ENCODE data around the gene PLA2G3.

DNA sequence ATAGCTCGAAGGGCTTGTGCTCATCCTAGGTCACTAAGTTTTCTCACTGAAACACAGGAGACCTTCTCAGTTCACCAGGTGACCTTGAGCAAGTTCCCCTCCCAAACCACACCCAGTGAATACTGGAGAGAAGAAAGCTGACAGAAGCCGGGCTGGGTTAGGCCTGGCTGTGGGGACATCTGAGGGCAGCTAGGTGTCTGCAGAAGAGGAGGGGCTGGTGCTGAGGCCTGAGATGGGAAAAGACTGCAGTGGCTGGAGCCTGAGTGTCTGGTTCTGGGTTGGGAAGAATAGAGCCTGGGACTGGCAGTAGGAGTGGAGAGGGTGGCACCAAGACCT, 18.1 kb downstream of the PLA2G3 start:
- TF ChIP-seq POLR2A (IDR thresholded peaks at IDR 0.05; ENCODE audit: low read depth, low read length), result no peak
- no peak for TF ChIP-seq EZH2 (IDR thresholded peaks at IDR 0.05; ENCODE audit: borderline replicate concordance, low read depth, low read length, severe bottlenecking)
- TF ChIP-seq CTCF (IDR thresholded peaks at IDR 0.05; ENCODE audit: extremely low read depth in 1 of 2, insufficient read depth in 1 of 2, low read depth in 1 of 2, low read length in 2 of 2), result no peak
- TF ChIP-seq POLR2AphosphoS5 (IDR thresholded peaks at IDR 0.05; ENCODE audit: insufficient read depth, low read depth, low read length), result no peak
- TF ChIP-seq MYC (IDR thresholded peaks at IDR 0.05; ENCODE audit: low read depth, low read length), result no peak
- no peak for TF ChIP-seq MAX (IDR thresholded peaks at IDR 0.05; ENCODE audit: insufficient read depth, insufficient read length)
- no peak for TF ChIP-seq FOS (IDR thresholded peaks at IDR 0.05; ENCODE audit: borderline replicate concordance, insufficient read depth, low read length)
